ENCODE measurements around the gene UGGT1.
"Not testable (repeated sequence)": the region's sequence is repeated elsewhere in the genome, so short reads cannot be mapped to it uniquely, and the experiment has no call there.

The UGGT1 gene

DNA sequence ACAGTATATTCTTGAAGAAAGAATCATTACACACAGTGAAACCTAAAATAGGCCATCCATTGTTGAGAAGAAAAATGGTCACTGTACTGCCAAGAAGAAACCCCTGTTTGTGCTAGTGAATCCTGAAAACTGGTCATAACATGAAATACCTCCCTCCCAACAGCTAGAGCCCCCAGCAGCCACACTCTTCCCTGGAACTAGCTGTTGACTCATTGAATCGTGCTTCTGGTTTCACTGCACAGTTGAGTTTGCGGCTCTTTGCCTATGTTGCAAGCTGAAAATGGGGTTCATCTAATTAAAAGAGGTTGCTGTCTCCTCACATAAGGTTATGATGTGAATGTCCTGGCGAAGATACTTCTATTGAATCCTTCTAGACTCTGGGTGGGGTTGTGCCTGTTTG lies 86.3 kb downstream of the UGGT1 start:
- no peak for DNase-seq

- DNase-seq: no peak
These were observed 87.2 kb downstream of the UGGT1 start for GRCh38 chr2:128178149-128178649.

GRCh38 chr2:128178650-128179460 lies 87.9 kb downstream of the UGGT1 start:
- DNase-seq: peak; percentile 58

DNA sequence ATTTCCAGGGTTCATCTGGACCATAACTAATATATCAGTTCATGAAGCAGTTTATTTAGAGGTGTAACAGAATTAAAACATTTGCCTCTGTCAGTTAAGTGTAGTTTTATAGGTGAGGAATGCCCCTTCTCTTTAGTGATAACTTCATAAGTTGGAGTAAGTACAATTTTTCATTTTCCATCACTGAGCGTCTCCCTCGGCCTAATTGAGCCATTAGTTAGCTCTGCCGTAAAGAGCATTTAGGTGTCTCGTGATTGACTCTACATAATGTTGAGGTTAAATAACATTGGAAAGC lies 88.4 kb downstream of the UGGT1 start:
- DNase-seq: no peak

DNA sequence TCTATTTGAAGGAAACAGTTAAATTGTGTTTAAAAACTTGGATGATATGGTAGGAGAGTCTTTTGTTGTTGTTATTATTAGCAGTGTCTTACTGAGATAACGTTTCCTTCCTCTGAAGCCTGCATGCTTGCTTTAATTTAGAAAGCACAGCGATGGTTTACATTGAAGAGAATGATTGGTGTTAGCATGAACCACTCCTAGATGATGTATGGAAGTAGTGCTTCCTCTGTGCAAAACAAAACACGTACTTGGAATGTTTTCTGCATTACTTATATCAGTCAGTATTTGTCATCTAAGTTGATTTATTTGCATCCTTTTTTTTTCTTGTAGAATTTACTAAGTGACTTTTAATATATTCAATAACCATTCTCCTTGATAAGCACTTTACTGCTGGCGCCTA lies 89.0 kb downstream of the UGGT1 start:
- DNase-seq: no peak

GRCh38 chr2:128185576-128185975 lies 94.6 kb downstream of the UGGT1 start:
- no peak for DNase-seq

DNA sequence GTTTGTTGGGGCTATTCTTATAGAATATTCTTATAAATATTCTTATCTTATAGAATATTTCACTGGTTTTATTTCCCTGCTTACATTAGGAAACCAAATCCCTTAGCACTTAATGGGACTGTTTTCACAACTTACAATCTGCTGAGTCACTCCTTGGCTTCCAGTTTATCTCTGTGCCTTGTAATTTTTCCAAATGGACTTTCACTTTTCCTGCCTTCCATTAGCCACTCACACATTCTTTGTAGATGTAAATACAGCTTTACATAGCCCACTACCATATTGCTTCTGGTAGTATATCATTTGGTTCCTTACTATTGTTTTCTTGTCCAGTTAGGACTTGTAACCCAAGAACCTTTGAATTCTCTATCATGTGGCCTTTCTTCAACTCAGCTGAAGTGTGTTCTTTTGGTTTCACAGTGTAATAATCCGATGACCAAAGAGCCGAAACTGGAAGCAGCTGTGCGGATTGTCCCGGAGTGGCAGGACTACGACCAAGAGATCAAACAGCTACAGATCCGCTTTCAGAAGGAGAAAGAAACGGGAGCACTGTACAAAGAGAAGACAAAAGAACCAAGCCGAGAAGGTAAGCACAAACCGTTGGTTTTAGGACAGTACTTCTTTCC lies 96.1 kb downstream of the UGGT1 start:
- no peak for DNase-seq

DNA sequence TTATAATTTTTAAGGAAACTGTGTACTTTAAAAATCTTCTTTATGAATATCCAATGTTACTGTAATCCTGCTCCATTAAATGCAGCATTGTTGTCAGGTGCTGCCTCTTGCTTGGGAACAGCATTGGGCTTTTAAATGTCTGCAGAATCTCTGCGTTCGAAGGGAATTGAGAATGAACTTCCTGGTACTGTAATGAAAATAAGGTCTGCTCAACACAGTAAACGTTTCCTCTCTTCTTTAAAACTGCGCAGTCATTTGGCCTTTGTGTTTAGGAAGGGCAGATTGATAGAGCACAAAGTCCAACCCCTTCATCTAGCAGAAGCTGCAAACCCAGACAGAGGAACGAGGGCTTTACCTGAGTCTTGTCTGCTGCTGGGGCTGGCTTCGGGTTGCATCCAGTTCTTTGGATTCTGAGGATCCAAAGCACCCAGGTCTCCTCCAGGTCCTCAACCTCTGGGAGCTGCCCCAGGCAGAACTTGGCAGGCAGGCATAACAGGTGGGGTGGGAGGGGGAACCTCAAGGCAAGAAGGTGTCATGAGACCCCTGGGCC lies 104.5 kb downstream of the UGGT1 start:
- DNase-seq: no peak

GRCh38 chr2:128196026-128196425 lies 105.0 kb downstream of the UGGT1 start:
- no peak for DNase-seq

DNA sequence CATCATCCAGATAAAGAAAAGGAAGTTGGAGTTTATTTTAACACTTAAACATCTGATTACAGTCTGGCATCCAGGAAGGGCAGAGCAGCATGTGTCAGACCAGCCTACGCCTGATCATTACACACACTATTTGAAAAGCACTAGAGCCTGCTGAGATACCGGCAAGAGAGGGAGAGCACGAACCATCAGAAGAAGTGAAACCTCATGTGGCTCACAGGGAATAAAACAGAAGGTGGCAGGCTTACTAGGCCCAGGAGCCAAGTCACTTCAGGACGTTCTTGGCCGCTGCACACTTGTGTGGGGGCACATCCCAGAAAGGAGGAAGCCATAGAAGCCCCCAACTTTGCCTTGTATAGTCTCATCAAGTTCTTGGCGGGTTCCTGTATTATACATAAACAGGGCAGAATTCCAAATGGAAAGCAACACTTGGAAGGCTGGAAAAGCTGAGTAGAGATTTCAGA lies 105.5 kb downstream of the UGGT1 start:
- DNase-seq: no peak

DNA sequence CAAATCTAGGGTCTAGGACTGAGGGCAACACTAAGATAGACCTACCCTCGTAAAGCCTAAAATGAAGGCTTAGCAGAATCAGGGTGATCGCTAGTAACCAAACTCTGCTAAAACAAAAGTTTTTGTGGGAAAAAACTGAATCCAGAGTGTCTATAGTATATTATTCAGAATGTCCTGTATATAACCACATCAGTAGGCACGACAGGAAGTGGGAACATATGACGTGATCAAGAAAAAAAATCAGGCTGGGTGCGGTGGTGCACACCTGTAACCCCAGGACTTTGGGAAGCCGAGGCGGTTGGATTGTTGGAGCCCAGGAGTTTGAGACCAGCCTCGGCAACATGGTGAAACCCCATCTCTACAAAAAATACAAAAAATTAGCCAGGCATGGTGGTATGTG lies 106.1 kb downstream of the UGGT1 start:
- DNase-seq: no peak

GRCh38 chr2:128198656-128199055 lies 107.7 kb downstream of the UGGT1 start:
- DNase-seq: no peak

GRCh38 chr2:128199141-128199540 lies 108.1 kb downstream of the UGGT1 start:
- DNase-seq: no peak

- DNase-seq: no peak
These were observed 111.8 kb downstream of the UGGT1 start for GRCh38 chr2:128202791-128203190.

DNA sequence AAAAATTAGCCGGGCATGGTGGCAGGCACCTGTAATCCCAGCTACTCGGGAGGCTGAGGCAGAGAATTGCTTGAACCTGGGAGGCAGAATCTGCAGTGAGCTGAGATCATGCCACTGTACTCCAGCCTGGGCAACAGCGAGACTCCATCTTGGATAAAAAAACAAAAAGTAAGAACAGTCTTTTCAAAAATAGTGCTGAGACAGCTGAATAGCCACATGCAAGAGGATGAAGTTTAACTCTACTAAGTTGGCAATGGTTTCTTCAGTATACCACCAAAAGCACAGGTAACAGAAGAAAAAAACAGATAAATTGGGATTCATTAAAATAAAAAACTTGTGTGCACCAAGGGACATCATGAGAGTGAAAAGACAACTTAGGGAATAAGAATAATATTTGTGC lies 115.2 kb downstream of the UGGT1 start:
- no peak for DNase-seq

DNA sequence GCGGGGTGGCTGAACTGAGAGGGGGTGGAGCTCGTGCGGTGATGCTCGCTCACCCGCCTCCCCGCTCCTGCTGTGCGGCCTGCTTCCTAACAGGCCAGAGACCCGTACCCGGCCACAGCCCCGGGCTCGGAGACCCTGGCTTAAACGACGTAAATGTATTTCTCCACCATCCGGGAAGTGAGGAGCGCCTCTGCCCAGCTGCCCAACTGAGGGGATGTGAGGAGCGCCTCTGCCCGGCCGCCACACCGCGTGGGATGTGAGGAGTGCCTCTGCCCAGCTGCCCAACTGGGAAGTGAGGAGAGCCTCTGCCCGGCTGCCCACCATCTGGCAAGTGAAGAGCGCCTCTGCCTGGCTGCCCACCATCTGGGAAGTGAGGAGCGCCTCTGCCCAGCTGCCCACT lies 117.0 kb downstream of the UGGT1 start:
- DNase-seq: no peak

- not testable (repeated sequence) for DNase-seq
These were observed 117.8 kb downstream of the UGGT1 start for GRCh38 chr2:128208631-128209324.

DNA sequence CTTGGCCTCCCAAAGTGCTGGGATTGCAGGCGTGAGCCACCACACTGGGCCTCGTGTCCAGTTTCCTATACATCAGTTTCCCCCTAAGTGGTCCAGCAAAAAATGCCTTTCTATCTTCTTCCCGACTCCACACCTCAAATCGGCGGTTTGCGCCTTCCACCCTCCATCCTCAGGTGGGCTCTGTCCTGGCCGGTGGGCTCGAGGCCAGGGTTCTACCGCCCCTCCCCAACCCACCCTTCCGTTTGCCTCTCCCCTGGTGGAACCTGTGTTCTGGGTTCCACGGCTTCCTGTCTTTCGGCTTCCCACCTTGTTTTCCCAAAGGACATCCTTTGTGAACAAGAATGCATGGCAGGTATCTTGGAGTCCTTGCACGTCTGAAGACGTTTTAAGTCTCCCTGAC lies 123.3 kb downstream of the UGGT1 start:
- DNase-seq: no peak

DNA sequence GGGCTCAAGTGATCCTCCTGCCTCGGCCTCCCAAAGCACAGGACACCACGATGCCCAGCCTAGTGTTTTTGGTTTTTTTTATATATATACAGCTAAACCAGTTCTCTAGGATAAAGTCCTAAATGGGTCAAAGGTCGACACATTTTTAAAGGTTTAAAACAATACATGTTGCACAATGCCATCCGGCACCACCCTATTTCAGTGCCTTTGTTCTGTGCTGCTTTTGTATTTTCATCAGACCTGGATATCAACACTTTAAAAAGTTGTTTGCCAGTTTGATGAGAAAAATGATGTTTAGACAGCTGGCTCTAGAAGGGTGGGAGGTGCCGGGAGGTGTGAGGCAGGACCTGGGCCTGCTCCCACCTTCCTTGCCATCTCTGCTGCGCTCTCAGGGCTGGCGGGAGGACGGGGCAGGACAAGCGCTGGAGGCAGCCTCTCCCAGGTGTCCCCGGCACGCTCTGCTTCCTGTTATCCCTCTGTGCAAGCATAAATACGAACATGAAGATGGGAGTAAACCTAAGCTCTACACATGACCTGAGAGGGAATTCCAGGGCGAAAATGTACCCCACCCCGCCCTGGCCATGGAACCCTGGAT lies 124.0 kb downstream of the UGGT1 start:
- DNase-seq: no peak

DNA sequence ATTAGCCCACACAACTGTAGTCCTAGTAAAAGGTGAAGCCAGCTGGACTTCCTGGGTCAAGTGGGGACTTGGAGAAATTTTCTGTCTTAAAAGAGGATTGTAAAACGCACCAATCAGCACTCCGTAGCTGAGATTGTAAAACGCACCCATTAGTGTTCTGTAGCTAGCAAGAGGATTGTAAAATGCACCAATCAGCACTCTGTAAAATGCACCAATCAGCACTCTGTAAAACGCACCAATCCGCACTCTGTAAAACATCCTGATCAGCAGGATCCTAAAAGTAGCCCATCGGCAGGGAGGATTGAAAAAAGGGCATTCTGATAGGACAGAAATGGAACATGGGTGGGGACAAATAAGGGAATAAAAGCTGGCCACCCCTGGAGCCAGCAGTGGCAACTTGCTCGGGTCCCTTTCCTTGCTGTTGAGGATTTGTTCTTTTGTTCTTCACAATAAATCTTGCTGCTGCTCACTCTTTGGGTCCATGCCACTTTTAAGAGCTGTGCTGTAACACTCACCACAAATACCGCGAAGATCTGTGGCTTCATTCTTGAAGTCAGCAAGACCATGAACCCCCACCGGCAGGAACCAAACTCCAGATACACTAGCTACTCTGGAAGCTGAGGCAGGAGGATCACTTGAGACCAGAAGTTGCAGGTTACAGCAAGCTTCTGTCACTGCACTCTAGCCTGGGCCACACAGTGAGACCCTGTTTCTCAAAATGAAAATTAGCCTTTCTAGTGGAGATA lies 125.1 kb downstream of the UGGT1 start:
- no peak for DNase-seq

GRCh38 chr2:128217671-128218070 lies 126.7 kb downstream of the UGGT1 start:
- no peak for DNase-seq

GRCh38 chr2:128219891-128220290 lies 128.9 kb downstream of the UGGT1 start:
- no peak for DNase-seq

DNA sequence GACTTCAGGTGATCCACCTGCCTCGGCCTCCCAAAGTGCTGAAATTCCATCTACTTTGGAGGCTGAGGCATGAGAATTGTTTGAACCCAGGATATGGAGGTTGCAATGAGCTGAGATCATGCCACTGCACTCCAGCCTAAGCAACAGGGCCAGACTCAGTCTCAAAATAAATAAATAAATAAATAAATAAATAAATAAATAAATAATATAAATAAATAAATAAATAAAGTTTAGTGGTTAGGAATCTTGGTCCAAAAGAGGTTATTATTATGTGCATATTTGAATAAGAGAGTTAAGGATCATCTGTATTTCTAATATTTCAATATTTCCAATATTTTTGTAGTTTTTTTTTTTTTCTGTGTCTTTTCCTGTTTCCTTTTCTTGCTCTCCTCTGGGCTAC lies 136.9 kb downstream of the UGGT1 start:
- no peak for DNase-seq

All from CD4-positive, alpha-beta T cell treated with Interleukin-21 for 1 hour (primary cell).